Retinal pigment epithelial cell (primary cell): ENCODE measurements around the gene RBP3.

Experiments
- DNase-seq: peaks from one replicate; pipeline ENCODE4 v3.0.0-alpha.2; 2010; ENCODE audit warnings: low read depth
- H3K4me3 ChIP-seq: 2 replicates; pipeline ENCODE4 v1.5.1; 2011; ENCODE audit warnings: mild to moderate bottlenecking, low read length, control low read depth, moderate library complexity
- CTCF ChIP-seq: conservative IDR thresholded peaks from 2 replicates; pipeline ENCODE4 v1.5.1; 2011; ENCODE audit warnings: low read depth, low read length, control low read depth, inconsistent platforms

Gene RBP3

DNA sequence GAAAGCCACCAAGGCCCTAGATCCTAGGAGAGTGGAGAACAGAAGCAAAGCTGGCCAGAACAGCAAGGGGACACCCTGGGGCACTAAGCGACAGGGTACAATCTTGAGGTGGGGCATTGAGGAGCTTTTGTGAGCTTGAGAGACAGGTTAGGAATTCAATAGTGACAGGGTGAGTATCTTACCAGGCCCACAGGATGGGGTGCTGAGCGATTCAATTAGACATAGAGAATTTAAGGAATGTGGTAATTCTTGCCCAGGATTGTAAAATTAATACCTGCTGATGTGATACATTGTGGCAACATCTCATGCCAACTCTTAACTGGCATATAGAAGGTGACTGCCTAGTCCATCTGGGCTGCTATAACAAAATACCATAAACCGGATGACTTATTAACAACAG, 14.0 kb downstream of the RBP3 start:
- DNase-seq = no peak
- no peak overlapping the region for H3K4me3 ChIP-seq
- no peak for TF ChIP-seq CTCF

DNA sequence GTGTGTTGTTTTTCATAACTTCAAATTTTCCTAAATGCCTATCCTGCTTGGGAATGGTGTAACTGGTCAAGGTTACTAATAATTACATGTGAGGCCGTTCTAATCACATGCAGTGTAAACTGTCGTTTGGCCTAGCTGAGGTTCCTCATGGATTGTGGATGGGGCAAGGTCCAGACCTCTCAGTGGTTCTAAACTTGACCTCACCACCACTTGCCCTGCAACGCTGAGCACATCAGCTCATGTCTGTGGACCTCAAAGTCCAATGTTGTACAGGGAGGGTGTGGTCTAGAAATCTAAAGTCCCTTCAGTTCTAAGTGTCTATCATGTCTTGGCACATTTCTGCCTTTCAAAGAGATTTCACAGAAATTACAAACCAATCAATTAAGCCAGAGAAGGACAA, 15.6 kb downstream of the RBP3 start:
- no peak overlapping the region for H3K4me3 ChIP-seq
- no peak for DNase-seq
- no peak for TF ChIP-seq CTCF

- no peak for DNase-seq
- H3K4me3 ChIP-seq = no peak overlapping the region
- TF ChIP-seq CTCF = no peak
These were observed 16.2 kb downstream of the RBP3 start for GRCh38 chr10:47364366-47364765.

GRCh38 chr10:47364911-47365310, 16.7 kb downstream of the RBP3 start:
- no peak overlapping the region for H3K4me3 ChIP-seq
- no peak for TF ChIP-seq CTCF
- no peak for DNase-seq

DNA sequence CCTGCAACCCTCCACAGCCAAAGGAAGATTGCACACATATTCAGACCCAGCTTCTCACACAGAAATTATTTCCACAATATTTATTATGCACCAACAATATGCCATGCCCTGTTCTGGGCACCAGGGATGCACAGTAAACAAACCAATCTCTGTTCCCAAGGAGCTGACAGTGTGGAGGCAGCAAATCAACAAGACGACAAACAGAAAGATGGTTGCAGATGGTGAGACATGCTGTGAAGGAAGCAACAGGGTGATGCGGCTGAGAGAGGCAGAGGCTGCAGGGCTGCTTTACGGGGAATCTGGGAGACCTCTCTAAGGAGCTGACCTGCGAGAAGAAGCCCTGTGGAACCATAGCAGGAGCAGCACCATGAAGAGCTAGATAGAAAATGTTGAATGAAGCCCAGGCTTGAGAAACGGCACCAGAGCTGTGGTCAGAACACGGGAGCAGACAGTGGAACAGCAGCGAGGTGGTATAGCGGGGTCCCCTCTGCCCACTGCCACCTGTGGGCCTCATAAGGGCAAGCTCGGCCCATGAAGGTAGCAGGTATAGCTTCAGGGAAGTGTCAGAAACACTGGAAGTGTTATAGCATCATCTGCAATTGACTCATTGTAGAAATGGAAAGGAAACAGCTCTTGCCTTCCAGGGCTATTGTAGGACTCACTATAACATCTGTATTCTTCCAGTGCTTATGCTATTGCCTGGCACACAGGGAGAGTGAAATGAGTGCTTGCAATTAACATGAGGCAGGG, 17.4 kb downstream of the RBP3 start:
- TF ChIP-seq CTCF = no peak
- no peak for DNase-seq
- H3K4me3 ChIP-seq = no peak overlapping the region

DNA sequence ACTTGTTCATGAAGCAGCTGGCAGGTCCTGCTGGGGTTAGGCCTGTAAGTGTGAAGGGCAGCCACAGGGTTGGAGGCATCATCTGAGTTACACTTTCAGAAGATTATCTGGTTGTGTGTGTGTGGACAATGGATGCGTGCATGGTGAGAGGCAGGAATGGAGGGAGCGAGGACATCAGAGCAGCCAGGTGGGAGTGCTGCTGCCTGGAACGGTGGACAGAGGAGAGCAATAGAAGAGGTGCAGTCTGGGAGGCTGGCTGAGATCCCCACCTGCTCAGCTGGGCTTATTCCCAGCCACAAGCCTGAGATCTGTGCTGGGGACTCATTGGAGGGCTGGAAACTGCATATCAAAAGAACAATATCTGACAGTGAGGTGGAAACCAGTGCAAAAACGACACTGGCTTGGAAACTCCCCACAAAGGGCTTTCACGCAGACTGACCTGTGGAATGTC, 18.0 kb downstream of the RBP3 start:
- no peak for DNase-seq
- no peak overlapping the region for H3K4me3 ChIP-seq
- no peak for TF ChIP-seq CTCF

- H3K4me3 ChIP-seq = no peak overlapping the region
- TF ChIP-seq CTCF = no peak
- no peak for DNase-seq
These were observed 18.7 kb downstream of the RBP3 start for GRCh38 chr10:47366731-47367460.
